Activated CD8-positive, alpha-beta memory T cell treated with anti-CD3 and anti-CD28 coated beads, Interleukin-2, amount 50 U/mL, for 48 hours (primary cell): ENCODE results near the gene HLA-DPB1.
"Not testable (repeated sequence)": the region's sequence is repeated elsewhere in the genome, so short reads cannot be mapped to it uniquely, and the experiment has no call there.

Source experiments
- DNase-seq: peaks from one replicate; pipeline ENCODE4 v3.0.0-alpha.2; 2020

The HLA-DPB1 gene

DNA sequence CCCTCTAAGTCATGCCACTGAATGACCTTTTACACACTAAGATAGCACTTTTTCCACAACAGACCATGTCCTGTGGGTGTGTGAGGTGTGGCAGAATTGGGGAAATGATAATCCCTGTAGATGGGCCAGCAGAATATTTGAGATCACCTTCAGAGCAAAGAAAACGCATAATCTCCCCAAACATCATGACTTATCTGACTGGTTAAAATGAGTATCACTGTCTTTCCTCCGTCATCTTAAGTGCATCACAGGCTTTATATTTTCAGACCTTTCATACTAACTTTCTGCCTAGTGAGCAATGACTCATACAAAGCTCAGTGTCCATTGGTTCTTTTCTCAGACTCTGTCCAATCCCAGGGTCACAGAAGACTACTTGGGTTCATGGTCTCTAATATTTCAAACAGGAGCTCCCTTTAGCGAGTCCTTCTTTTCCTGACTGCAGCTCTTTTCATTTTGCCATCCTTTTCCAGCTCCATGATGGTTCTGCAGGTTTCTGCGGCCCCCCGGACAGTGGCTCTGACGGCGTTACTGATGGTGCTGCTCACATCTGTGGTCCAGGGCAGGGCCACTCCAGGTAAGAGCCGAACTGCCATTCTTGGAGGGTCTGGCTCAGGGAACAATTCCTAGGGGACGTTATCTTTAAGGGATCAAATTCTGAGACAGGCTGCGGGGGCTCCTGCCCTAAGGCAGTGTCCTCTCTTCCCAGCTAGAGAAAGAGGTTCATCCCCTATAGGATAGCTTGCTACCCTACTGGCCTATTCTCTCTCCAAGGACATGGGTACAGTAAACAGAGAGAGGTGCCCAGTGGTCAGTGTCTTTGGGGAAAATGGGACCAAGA lies at the start of gene HLA-DPB1:
Gene HLA-DPB1, plus strand, starts transcription at position 423 of the 838 bp plus-strand sequence. Its CDS starts 52 bp downstream, at position 475.
- DNase-seq: no peak

DNA sequence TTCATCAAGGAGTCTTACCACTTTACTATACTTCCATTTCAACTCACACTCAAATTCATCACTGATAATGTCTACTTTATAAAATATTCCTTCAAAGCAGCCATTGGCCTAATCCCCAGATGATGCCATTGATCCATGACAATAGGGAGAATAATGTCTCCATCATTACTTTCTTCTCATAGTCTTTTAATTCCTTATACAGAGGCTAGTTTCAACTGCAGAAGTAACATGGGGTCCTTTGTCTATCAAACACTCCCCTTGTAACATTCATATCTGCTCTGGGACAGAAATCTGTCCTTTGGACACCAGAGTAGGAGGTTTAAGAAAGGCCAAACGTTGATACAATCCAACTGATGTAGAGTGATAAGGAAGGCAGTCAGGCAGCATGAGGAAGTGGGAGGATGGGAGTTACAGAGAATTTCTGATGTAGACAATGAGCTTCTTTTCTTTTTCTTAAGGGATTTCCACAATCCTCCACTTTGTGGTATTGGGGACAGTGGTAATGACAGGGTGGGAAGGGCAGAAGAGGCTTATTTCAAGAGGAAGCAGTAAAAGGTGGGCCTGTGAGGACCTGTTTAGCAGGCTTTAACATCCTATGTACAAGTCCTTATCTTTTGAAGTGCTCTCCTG lies 47.5 kb upstream of the HLA-DPB1 start:
- DNase-seq: no peak

DNA sequence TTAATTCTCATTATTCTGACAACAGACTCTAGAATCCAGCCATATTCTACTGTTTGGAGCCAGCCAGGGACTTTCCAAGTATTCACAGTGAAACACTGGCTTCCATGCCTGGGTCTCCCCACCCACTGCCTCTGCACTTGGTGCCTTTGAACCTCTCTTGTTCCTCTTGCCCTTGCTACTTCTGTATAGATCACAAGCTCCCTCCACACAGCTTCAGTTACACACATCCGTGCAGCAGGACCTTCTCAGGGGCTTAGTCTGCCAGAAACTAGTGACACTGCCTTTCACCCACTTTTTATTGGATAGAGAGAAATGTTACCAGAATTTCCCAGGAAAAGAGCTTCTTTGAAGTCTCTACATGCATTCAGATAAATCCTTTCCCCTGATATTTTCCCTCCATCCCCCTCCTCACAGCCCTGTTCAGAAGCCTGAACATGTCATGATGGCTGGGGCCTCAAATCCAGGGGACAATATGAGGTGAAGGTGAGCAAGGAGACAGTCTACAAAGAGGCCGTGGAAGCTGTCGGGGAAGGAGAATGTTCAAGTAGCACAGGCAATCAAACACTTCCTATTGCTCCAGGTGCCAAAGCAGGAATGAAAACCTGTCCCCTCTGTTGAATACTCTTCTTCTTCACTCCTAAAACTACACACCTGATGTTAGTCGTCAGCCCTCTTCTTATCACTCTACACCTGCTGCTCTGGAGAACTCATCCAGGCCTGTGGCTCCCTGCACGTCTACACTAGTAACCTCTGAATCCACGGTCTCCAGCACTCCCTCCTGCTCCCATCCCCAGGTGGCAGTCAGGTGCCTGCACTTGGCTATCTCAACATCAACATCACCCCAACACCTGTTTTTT lies 46.2 kb upstream of the HLA-DPB1 start:
- DNase-seq: no peak

DNA sequence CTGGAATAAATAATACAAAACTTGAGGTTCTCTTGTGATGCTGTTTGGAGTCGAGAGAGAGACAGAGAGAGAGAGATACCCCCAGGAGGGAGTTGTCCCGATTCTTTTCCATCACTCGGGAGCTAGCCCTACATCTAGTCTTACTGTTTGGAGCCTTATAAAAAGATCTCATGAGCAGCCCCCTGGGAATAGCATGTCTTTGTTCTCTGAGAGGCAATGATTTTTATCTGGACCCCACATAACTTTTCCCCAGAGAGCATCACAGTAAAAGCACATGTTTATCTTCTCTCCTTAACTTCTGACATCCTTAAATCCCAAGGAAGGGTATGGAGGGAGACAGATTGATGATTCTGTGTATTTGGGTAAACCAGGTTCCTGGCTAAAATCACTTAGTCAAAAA lies 45.5 kb upstream of the HLA-DPB1 start:
- DNase-seq: no peak

DNA sequence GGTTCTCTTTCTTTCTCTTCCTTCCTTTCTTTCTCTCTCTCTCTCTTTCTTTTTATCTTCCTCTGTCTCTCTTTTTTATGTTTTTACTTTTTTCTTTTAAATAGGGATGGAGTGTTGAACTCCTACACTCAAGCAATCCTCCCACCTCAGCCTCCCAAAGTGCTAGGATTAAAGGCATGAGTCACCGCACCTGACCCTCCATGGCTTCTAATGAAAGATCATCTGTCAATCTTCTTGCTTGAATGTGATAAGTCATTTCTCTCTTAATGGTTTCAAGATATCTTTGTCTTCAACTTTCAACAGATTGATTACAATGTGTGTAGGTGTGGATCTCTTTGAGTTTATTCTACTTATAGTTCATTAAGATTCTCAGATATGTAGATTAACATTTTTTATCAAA lies 41.2 kb upstream of the HLA-DPB1 start:
- no peak for DNase-seq

DNA sequence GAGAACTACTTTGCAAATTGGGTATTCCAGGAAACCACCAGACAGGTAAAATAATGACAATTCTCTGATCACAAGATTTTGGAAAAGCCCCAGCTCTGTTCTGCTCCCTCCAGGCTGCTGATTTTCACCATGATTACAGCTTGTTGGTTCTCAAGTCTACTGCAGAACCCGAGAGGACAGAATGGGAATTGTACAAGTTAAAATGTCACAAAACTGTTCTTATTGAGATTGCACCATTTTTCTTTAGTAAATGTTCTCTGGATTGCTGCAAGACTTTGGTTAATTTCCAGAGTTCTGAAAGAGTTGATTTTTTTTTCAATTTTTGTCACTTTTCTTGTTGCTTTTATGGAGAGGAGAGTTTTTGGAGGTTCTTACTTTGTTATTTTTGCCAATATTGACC lies 39.3 kb upstream of the HLA-DPB1 start:
- no peak for DNase-seq

DNA sequence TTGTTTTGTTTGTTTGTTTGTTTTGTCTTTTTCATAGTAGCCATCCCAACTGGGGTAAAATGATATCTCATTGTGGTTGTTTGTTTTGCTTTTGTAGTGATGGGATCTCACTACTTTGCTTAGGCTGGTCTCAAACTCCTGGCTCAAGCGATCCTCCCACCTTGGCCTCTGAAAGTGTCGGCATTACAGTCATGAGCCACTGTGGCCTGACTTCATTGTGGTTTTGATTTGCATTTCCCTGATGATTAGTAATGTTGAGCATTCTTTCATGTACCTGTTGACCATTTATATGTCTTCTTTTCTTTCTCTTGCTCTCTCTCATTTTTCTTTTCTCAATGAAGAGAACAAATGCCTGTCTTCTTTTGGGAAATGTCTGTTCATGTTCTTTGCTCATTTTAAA lies 35.6 kb upstream of the HLA-DPB1 start:
- DNase-seq: no peak

DNA sequence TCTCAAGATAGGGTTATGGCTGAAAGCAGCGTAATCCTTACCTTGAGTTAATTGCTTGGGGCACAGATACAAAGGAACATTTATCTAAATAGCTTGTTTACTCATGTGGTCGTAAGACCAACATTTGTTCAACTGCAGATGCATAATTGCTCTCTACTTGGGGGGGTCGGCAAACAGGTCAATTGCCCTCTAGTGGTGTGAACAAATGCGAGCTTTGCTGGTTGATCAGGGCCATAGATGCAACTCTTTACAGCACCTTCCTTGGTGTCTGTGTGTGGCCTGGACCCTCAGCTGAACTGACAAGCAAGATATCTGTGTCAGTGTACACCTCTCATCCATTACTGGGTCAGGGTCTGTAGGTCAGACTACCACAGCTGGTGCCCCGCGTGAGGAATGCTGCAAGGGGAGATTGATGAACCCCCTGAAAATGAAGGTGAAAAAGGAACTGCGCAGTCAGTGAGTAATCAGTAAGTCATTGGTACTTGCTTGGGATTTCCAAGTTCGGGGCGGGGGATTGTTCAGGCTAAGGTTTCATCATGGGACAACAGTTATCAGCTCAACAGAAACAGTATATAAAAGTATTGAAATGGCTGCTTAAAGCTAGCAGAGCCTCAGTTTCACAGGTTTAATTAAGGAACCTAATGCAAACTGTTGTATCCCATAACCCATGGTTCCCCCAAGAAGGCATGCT lies 26.3 kb upstream of the HLA-DPB1 start:
- DNase-seq: no peak

DNA sequence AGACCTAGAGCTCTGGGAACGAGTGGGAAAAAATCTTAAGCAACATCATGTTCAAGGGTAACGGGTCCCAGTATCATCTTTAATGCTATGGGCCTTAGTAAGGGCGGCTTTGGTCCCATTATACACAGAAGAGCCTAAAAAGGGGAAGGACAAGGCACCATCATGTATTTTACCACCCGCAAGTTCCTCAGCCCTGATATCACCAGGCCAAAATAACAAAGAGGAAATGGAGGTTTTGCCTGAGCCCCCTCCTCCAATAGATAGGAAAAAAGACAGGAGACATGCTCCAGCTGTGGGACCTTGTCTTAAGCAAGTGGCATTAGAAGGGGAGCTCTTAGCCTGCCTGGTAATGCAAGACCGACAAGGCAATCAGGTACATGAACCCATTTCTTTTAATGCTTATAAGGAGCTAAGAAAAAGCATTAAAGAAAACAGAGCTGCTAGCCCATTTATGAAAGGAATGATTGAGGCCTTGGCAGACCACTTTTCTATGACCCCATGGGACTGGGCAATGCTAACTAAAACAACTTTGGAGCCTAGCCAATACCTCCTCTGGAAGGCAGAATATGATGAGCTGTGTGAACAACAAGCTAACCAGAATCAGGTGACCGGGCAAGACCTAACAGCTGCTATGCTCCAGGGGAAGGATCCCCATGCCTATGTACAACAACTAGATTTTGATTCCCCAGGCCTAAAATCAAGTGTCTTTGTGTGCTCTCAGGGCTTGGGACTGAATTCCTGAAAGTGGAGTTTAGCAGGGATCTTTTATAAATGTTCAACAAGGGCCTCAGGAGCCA lies 25.6 kb upstream of the HLA-DPB1 start:
- DNase-seq: no peak

DNA sequence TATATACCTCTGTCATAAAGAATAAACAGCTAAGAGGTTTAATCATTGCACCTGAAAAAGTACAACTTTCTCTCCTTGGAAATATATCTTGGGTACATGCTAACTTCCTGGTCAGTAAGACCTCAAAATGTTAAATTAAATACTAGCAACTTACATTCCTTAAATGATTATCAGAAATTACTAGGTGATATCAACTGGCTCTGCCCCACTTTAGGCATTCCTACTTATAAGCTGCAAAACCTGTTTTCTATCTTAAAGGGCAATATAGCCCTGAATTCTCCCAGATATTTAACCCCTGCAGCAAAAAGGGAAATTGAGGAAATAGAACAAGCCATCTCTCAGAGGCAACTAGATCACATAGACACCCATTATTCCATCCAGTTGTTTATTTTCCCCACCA lies 23.2 kb upstream of the HLA-DPB1 start:
- no peak for DNase-seq

DNA sequence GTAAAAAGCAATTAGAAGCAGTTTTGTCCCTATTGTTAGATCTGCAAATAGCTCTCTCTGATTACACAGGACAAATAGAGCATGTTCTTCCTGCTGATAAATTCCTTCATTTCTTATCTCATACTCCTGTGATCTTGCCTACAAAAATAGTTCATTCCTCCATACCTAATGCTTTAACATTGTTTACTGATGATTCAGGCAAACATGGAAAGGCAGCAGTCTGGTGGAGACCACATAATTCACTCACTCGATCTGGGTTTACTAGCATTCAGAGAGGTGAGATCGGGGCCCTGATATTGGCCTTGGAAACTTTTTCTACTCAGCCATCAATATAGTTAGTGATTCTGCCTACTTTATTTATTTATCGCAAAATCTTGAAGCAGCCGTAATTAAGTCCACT lies 22.6 kb upstream of the HLA-DPB1 start:
- DNase-seq: no peak

DNA sequence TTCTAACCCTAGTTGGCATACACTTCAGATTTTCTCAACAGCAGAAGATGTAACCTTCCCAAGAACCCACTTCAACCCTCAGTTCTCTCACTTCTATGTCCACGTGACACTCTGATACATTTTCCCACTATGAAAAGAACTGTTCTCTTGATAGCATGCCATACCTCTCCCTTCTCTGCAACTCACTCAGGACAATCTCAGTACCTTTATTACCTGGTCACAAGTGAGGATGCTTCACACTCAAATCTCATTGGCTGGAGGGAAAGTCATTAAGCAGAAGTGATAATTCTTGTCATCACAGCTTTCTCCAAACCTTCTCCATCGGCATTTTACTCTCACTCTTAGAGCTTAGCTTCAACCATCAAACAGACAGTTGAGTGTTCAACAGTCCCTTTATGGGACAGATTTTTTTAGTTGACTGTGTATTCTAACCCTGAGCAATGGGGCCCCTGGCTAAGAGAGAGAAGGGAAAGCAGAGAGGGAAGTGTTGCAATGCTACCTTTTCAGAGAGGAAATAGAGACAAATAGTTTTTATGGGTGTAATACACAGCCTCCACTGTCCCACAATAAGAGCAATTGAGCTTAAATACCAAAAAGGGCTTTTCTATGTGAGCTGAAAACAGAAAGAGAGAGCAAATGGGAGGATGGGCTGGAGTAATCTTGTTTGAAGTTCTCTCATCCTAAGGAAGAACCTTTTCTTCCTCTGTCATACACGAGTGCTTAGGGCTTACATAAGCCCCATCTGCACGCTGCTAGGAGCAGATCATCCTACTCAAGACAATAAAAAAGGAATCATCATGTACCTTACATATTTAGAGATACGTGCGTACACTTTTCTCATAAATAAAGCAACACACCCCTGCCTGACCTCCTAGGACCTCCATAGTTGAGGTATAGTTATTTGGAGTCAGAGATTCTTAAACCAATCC lies 18.3 kb upstream of the HLA-DPB1 start:
- no peak for DNase-seq

DNA sequence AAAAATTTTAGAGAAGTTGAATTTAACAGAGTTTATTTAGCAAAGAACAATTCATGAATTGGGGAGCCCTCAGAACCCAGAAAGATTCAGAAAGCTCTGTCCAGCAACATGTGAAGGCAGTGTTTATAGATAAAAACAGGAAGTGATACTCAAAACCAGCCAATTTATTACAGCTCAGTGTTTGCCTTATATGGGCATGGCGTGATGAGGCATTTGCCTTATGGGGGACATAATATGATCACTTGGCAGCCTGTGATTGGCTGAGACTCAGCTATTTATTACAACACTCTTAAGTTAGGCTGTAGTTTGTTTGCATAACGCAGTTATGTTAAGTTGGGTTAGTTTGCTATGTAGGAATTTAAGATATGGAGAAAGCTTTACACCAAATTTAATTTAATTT lies 13.8 kb upstream of the HLA-DPB1 start:
- DNase-seq: no peak

DNA sequence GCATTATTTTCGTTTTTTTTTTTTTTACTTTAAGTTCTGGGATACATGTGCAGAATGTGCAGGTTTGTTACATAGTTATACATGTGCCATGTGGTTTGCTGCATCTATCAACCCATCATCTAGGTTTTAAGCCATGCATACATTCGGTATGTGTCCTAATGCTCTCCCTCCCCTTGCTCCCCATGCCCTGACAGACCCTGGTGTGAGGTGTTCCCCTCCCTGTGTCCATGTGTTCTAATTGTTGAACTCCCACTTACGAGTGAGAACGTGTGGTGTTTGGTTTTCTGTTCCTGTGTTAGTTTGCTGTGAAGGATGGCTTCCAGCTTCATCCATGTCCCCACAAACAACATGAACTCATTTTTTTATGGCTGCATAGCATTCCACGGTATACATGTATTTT lies 12.4 kb upstream of the HLA-DPB1 start:
- not testable (repeated sequence) for DNase-seq

DNA sequence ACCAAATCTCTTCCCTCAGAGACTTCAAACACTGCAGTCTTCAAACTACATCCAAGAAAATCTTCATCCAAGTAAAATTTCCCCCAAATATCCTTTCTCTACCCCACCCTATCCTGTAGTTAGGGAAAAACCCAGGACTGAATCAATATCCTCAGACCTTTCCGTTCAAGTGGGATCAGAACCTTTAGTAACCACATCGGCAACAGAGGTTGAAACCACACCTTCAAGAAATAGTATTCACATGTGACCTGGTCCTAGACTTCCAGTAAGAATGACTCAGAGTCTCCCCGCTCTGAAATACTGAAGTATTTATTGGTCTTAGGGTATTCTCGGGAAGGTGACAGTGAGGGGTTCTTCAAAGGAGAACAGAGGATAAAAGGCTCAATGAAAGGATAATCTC lies 11.1 kb upstream of the HLA-DPB1 start:
- no peak for DNase-seq

DNA sequence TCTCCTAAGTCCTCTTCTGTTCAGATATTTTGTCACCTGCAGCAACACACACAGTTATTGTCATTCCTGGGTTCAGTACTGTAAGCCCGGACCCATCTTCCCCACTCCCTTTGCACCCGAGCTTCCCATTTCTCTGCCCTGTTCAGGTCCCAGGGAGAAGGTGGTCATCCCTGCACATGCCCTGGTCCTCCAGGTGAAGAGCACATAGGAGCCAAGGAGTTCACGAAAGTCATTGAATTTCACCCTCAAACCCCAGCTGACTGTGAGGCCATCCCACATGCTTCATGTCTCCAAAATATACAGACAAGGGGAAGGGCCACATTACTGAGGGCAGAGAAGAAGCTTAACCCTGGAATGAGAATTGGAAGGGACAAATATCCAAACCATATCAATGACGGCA lies 10.5 kb upstream of the HLA-DPB1 start:
- no peak for DNase-seq

DNA sequence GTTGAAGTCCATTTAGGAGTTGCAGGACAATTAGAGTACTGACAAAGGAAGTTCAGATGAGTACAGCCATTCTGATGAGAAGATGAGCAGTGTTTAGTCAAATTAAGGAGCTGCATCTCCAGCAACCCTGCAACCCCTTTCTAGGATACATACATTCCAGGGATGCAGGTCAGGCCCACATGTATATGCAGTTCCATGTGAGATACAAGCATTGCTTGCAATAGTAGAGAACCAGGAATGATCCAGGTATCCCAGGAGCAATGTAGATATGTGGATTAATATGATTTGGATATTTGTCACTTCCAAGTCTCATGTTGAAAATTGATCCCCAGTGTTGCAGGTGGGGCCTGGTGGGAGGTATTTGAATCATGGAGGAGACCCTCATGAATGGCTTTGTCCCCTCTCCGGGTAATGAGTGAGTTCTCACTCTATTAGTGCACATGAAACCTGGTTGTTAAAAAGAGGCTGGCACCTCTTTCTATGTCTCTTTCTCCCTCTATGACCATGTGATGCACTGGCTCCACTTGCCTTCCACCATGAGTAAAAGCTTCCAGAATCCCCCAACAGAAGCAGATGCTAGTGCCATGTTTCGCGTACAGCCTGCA lies 8.8 kb upstream of the HLA-DPB1 start:
- no peak for DNase-seq

DNA sequence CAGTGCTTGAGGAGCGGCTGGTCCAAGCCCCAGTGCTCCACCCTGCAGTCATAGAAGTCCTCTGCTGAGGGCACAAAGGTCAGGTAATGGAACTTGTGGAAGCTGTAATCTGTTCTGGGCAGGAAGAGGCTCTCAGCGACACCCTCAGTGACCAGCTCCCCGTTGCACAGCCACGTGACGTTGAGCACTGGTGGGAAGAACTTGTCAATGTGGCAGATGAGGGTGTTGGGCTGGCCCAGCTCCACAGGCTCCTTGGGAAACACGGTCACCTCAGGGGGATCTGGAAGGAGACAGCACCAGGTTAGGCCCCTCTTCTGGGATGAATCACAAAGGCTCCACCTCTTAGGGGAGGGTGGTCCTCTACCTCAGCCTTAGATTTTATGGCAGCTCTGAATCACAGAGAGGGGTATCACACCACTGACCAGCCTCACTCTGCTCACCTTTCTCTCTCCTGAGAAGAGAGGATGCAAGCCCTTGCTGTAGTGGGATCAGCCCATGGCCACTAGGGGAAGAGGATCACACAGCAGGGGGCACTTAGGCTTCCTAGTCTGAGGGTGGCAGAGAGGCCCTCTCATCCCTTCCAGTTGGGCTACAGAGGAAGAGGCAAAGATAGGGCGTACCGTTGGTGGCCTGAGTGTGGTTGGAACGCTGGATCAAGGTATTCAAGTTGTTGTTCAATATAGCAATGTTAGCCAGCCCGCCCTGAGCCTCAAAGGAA lies 6.6 kb upstream of the HLA-DPB1 start:
- DNase-seq: no peak

DNA sequence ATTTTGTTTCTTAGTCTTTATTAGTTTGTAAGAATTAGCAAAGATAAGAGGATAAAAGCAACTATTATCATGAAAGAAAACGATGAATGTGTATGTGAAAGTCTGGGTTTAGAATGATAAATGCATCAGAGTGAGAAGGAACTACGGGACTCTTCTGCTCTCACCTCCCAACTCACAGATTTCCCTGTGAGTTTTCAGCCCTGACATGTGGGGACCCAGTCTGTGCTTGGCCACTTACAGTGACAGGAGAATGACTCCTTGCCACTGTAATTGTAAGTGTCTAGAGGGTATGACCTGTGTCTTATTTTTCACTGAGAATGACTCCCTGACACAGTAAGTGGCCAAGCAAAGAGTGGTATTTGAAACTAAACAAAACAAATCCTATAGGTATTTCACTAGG lies 4.9 kb upstream of the HLA-DPB1 start:
- no peak for DNase-seq

DNA sequence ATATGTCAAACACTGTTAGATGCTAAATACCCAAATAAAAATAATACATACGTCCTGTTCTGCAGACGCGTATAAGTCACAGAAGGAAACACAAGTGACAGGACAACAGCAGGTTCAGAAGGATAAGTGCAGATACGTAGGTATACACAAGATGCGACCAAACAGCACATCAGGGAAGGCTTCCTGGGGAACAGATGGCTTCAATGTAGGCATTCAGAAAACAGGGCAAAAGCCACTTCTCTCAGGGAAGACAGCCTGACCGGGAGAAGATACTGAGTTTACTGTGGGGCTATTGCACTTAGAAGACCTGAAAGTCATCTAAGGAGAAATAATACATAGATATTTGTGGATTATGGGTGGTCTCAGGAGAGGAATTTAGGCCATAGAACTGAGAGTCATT lies 4.2 kb upstream of the HLA-DPB1 start:
- no peak for DNase-seq
